Karpas-422 (cell line): ENCODE results near the gene C5orf46. TPM values are rescaled to one million over a fixed set of nuclear protein-coding genes. Genes with fewer than 3 reads are reported as not detected.

ENCODE experiments used
- DNase-seq: peaks from one replicate; pipeline ENCODE4 v3.0.0-alpha.2; 2015
- H2AFZ ChIP-seq: fragments of 200-600 bp; sonication (generic); 2 replicates; pipeline ENCODE4 v1.6.1; 2014; ENCODE audit warnings: antibody characterized with exemption, low read length, mixed read lengths
- H3K27ac ChIP-seq: fragments of 200-600 bp; sonication (generic); 2 replicates; pipeline ENCODE4 v1.5.1; 2014; ENCODE audit warnings: mild to moderate bottlenecking, low read length, moderate library complexity
- H3K27me3 ChIP-seq: fragments of 200-600 bp; sonication (generic); 2 replicates; pipeline ENCODE4 v1.6.1; 2014; ENCODE audit warnings: low read length, mixed read lengths
- H3K36me3 ChIP-seq: fragments of 200-600 bp; sonication (generic); 2 replicates; pipeline ENCODE4 v1.6.1; 2014; ENCODE audit warnings: low read length, mixed read lengths; ENCODE audit not compliant: insufficient read depth
- H3K4me1 ChIP-seq: fragments of 200-600 bp; sonication (generic); 2 replicates; pipeline ENCODE4 v1.6.1; 2014; ENCODE audit warnings: mild to moderate bottlenecking, low read length, mixed read lengths
- H3K4me2 ChIP-seq: fragments of 200-600 bp; sonication (generic); 2 replicates; pipeline ENCODE4 v1.6.1; 2014; ENCODE audit warnings: low read length, low read depth, mild to moderate bottlenecking; ENCODE audit not compliant: poor library complexity, severe bottlenecking
- H3K4me3 ChIP-seq: fragments of 200-600 bp; sonication (generic); 2 replicates; pipeline ENCODE4 v1.5.1; 2014; ENCODE audit warnings: mild to moderate bottlenecking, antibody characterized with exemption, low read length, mixed read lengths
- H3K79me2 ChIP-seq: fragments of 200-600 bp; sonication (generic); 2 replicates; pipeline ENCODE4 v1.6.1; 2014; ENCODE audit warnings: mild to moderate bottlenecking, low read length, mixed read lengths
- H3K9ac ChIP-seq: fragments of 200-600 bp; sonication (generic); 2 replicates; pipeline ENCODE4 v1.6.0; 2014; ENCODE audit warnings: low read length
- H3K9me2 ChIP-seq: fragments of 200-600 bp; sonication (generic), shearing (Covaris generic); replicated peaks from 2 replicates; pipeline ENCODE4 v1.6.0; 2014; ENCODE audit warnings: mild to moderate bottlenecking, low read length, moderate library complexity; ENCODE audit not compliant: insufficient read depth
- H3K9me3 ChIP-seq: fragments of 300-700, 200-600 bp; sonication (generic); 2 replicates; pipeline ENCODE4 v1.6.1; 2014; ENCODE audit warnings: low read length, mixed read lengths
- H4K20me1 ChIP-seq: fragments of 200-600 bp; sonication (generic); 2 replicates; pipeline ENCODE4 v1.6.1; 2014; ENCODE audit warnings: mild to moderate bottlenecking, antibody characterized with exemption, low read length, low read depth; ENCODE audit not compliant: insufficient read depth
- total RNA-seq: library from RNA; depleted of rRNA; stranded (reverse); fragments of >200 nt; shearing (Covaris generic); gene quantifications from 2 replicates; pipeline ENCODE4 v1.2.3, GENCODE V29; 2014; ENCODE audit warnings: low replicate concordance

The C5orf46 gene
- total RNA-seq, 1 experiment from 2014 or later, result not detected

- no peaks in the 10 kb centered on the region for H3K27me3 ChIP-seq
- H3K4me1 ChIP-seq, result no peaks in the 10 kb centered on the region
- no peaks in the 10 kb centered on the region for H3K36me3 ChIP-seq
- no peaks in the 10 kb centered on the region for H3K79me2 ChIP-seq
- no peak overlapping the region for H3K27ac ChIP-seq
- H3K4me3 ChIP-seq, result no peak overlapping the region
- no peak overlapping the region for H2AFZ ChIP-seq
- H3K4me2 ChIP-seq, result no peak overlapping the region
- H3K9me2 ChIP-seq, result no peaks in the 10 kb centered on the region
- DNase-seq, result no peak
- no peaks in the 10 kb centered on the region for H4K20me1 ChIP-seq
- no peaks in the 10 kb centered on the region for H3K9me3 ChIP-seq
- no peak overlapping the region for H3K9ac ChIP-seq
These were observed 46.2 kb downstream of the C5orf46 start for GRCh38 chr5:147859962-147860640.

- Histone ChIP-seq H3K9ac (no peak overlapping the region), H3K4me3 (no peak overlapping the region), H3K27me3 (no peaks in the 10 kb centered on the region), H3K9me2 (no peaks in the 10 kb centered on the region), H4K20me1 (no peaks in the 10 kb centered on the region), H3K79me2 (no peaks in the 10 kb centered on the region), H2AFZ (no peak overlapping the region), H3K4me1 (no peaks in the 10 kb centered on the region), H3K36me3 (no peaks in the 10 kb centered on the region), H3K27ac (no peak overlapping the region), H3K4me2 (no peak overlapping the region), H3K9me3 (no peaks in the 10 kb centered on the region)
- DNase-seq, result no peak
These were observed 47.8 kb downstream of the C5orf46 start for GRCh38 chr5:147858565-147858964.

GRCh38 chr5:147857302-147858129 lies 48.8 kb downstream of the C5orf46 start:
- H3K9ac ChIP-seq, result no peak overlapping the region
- no peak overlapping the region for H3K27ac ChIP-seq
- H3K4me2 ChIP-seq, result no peak overlapping the region
- no peaks in the 10 kb centered on the region for H3K27me3 ChIP-seq
- H4K20me1 ChIP-seq, result no peaks in the 10 kb centered on the region
- H3K36me3 ChIP-seq, result no peaks in the 10 kb centered on the region
- H3K4me1 ChIP-seq, result no peaks in the 10 kb centered on the region
- no peaks in the 10 kb centered on the region for H3K9me3 ChIP-seq
- no peak overlapping the region for H2AFZ ChIP-seq
- DNase-seq, result peak; percentile 79
- no peaks in the 10 kb centered on the region for H3K9me2 ChIP-seq
- no peak overlapping the region for H3K4me3 ChIP-seq
- no peaks in the 10 kb centered on the region for H3K79me2 ChIP-seq

- Histone ChIP-seq H2AFZ (no peak overlapping the region), H3K4me1 (no peaks in the 10 kb centered on the region), H3K4me2 (no peak overlapping the region), H3K9me3 (no peaks in the 10 kb centered on the region), H4K20me1 (no peaks in the 10 kb centered on the region), H3K9me2 (no peaks in the 10 kb centered on the region), H3K27ac (no peak overlapping the region), H3K27me3 (no peaks in the 10 kb centered on the region), H3K36me3 (no peaks in the 10 kb centered on the region), H3K9ac (no peak overlapping the region), H3K4me3 (no peak overlapping the region), H3K79me2 (no peaks in the 10 kb centered on the region)
- no peak for DNase-seq
These were observed 49.5 kb downstream of the C5orf46 start for GRCh38 chr5:147856801-147857200.

- no peak overlapping the region for H3K4me3 ChIP-seq
- no peak overlapping the region for H3K27ac ChIP-seq
- no peaks in the 10 kb centered on the region for H3K4me1 ChIP-seq
- H3K36me3 ChIP-seq, result no peaks in the 10 kb centered on the region
- no peak overlapping the region for H3K9ac ChIP-seq
- no peaks in the 10 kb centered on the region for H3K27me3 ChIP-seq
- H2AFZ ChIP-seq, result no peak overlapping the region
- H3K9me2 ChIP-seq, result no peaks in the 10 kb centered on the region
- no peaks in the 10 kb centered on the region for H4K20me1 ChIP-seq
- no peaks in the 10 kb centered on the region for H3K79me2 ChIP-seq
- DNase-seq, result no peak
- H3K9me3 ChIP-seq, result no peaks in the 10 kb centered on the region
- H3K4me2 ChIP-seq, result no peak overlapping the region
These were observed 50.6 kb downstream of the C5orf46 start for GRCh38 chr5:147855774-147856069.

GRCh38 chr5:147854894-147855773 lies 51.2 kb downstream of the C5orf46 start:
- H3K9ac ChIP-seq, result no peak overlapping the region
- H3K27ac ChIP-seq, result no peak overlapping the region
- H3K4me1 ChIP-seq, result no peaks in the 10 kb centered on the region
- no peaks in the 10 kb centered on the region for H3K9me3 ChIP-seq
- no peaks in the 10 kb centered on the region for H3K79me2 ChIP-seq
- no peaks in the 10 kb centered on the region for H3K27me3 ChIP-seq
- no peak overlapping the region for H2AFZ ChIP-seq
- no peaks in the 10 kb centered on the region for H3K9me2 ChIP-seq
- H4K20me1 ChIP-seq, result no peaks in the 10 kb centered on the region
- H3K36me3 ChIP-seq, result no peaks in the 10 kb centered on the region
- DNase-seq, result no peak
- no peak overlapping the region for H3K4me3 ChIP-seq
- H3K4me2 ChIP-seq, result no peak overlapping the region

GRCh38 chr5:147854331-147854730 lies 52.0 kb downstream of the C5orf46 start:
- no peak for DNase-seq
- no peaks in the 10 kb centered on the region for H3K9me3 ChIP-seq
- H3K4me2 ChIP-seq, result no peak overlapping the region
- H3K4me3 ChIP-seq, result no peak overlapping the region
- no peaks in the 10 kb centered on the region for H3K4me1 ChIP-seq
- H2AFZ ChIP-seq, result no peak overlapping the region
- H3K9ac ChIP-seq, result no peak overlapping the region
- no peaks in the 10 kb centered on the region for H3K36me3 ChIP-seq
- H4K20me1 ChIP-seq, result no peaks in the 10 kb centered on the region
- H3K9me2 ChIP-seq, result no peaks in the 10 kb centered on the region
- no peaks in the 10 kb centered on the region for H3K27me3 ChIP-seq
- H3K79me2 ChIP-seq, result no peaks in the 10 kb centered on the region
- H3K27ac ChIP-seq, result no peak overlapping the region

GRCh38 chr5:147853372-147853987 lies 52.9 kb downstream of the C5orf46 start:
- H2AFZ ChIP-seq, result no peak overlapping the region
- H3K9ac ChIP-seq, result no peak overlapping the region
- H3K9me2 ChIP-seq, result no peaks in the 10 kb centered on the region
- DNase-seq, result no peak
- H4K20me1 ChIP-seq, result no peaks in the 10 kb centered on the region
- H3K4me1 ChIP-seq, result no peaks in the 10 kb centered on the region
- H3K79me2 ChIP-seq, result no peaks in the 10 kb centered on the region
- H3K4me3 ChIP-seq, result no peak overlapping the region
- H3K27ac ChIP-seq, result no peak overlapping the region
- no peaks in the 10 kb centered on the region for H3K36me3 ChIP-seq
- H3K9me3 ChIP-seq, result no peaks in the 10 kb centered on the region
- no peaks in the 10 kb centered on the region for H3K27me3 ChIP-seq
- H3K4me2 ChIP-seq, result no peak overlapping the region
